GM21526 (cell line): ENCODE results near the gene ZNF432.
"Not testable (repeated sequence)": the region's sequence is repeated elsewhere in the genome, so short reads cannot be mapped to it uniquely, and the experiment has no call there.

Experiments
- ATAC-seq: cut with Tn5 transposase; IDR thresholded peaks from one replicate; pipeline ENCODE4 v1.9.1; 2021; ENCODE audit warnings: moderate library complexity; ENCODE audit not compliant: unreplicated experiment, low FRiP score

Gene ZNF432

GRCh38 chr19:52048555-52049501 lies at the start of gene ZNF432:
Gene ZNF432 (minus strand): TSS chr19:52048838. CDS start chr19:52046868, 1,970 bp downstream.
- ATAC-seq = peak; percentile 80

GRCh38 chr19:52096416-52096815 lies 47.8 kb upstream of the ZNF432 start:
- not testable (repeated sequence) for ATAC-seq

- ATAC-seq = no peak
Observed at GRCh38 chr19:52095172-52096014, 46.8 kb upstream of the ZNF432 start, which contains the start of gene ZNF841. Gene ZNF841 (minus strand): TSS chr19:52095765. CDS start chr19:52084801, 10,964 bp downstream.

GRCh38 chr19:52094526-52095130 lies 46.0 kb upstream of the ZNF432 start:
- ATAC-seq = no peak

- ATAC-seq = no peak
Observed at GRCh38 chr19:52086481-52086880, 37.8 kb upstream of the ZNF432 start.

GRCh38 chr19:52070496-52070895 lies 21.9 kb upstream of the ZNF432 start:
- no peak for ATAC-seq

- no peak for ATAC-seq
Observed at GRCh38 chr19:52069653-52070052, 21.0 kb upstream of the ZNF432 start.

- no peak for ATAC-seq
Observed at GRCh38 chr19:52066258-52066863, 17.7 kb upstream of the ZNF432 start.

- ATAC-seq = no peak
Observed at GRCh38 chr19:52065399-52065798, 16.8 kb upstream of the ZNF432 start.

- ATAC-seq = not testable (repeated sequence)
Observed at GRCh38 chr19:52056480-52056879, 7.8 kb upstream of the ZNF432 start.

GRCh38 chr19:52051736-52052135 lies 3.1 kb upstream of the ZNF432 start:
- not testable (repeated sequence) for ATAC-seq

GRCh38 chr19:52039169-52039568 lies 9.5 kb downstream of the ZNF432 start:
- no peak for ATAC-seq

GRCh38 chr19:52034051-52034728 lies 14.4 kb downstream of the ZNF432 start:
- no peak for ATAC-seq

- ATAC-seq = peak; percentile 21
Observed at GRCh38 chr19:52028780-52029123, 19.9 kb downstream of the ZNF432 start.

GRCh38 chr19:52028027-52028779 lies 20.4 kb downstream of the ZNF432 start, which contains the start of gene ZNF614:
Gene ZNF614 (minus strand): TSS chr19:52028379. CDS start chr19:52025745, 2,634 bp downstream.
- ATAC-seq = peak; percentile 78

- not testable (repeated sequence) for ATAC-seq
Observed at GRCh38 chr19:52026255-52026990, 22.2 kb downstream of the ZNF432 start.

GRCh38 chr19:52024478-52024877 lies 24.2 kb downstream of the ZNF432 start:
- not testable (repeated sequence) for ATAC-seq

GRCh38 chr19:52022193-52022592 lies 26.4 kb downstream of the ZNF432 start:
- no peak for ATAC-seq
